ENCODE data around the gene ASB18.

DNA sequence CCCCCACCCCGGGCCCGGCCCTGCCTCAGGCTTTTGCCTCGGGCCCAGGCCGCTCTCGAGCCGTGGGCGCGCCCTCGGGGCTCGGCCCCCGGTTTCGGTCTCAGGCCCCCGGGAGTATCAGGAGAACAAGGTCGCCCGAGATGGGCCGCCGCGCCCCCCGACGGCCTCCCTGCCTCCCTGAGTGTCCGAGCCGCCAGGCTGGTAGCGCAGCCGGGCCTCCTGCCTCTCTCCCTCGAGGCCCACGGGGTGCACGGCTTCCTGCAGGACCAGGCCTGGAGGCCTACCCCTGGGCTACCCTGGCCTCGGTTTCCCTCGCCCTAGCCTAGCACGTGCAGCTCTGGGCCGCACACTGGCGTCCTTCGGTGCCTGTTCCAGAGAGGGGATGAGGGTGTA is 104.4 kb downstream of the ASB18 start:
- TF ChIP-seq, protein P1, sequence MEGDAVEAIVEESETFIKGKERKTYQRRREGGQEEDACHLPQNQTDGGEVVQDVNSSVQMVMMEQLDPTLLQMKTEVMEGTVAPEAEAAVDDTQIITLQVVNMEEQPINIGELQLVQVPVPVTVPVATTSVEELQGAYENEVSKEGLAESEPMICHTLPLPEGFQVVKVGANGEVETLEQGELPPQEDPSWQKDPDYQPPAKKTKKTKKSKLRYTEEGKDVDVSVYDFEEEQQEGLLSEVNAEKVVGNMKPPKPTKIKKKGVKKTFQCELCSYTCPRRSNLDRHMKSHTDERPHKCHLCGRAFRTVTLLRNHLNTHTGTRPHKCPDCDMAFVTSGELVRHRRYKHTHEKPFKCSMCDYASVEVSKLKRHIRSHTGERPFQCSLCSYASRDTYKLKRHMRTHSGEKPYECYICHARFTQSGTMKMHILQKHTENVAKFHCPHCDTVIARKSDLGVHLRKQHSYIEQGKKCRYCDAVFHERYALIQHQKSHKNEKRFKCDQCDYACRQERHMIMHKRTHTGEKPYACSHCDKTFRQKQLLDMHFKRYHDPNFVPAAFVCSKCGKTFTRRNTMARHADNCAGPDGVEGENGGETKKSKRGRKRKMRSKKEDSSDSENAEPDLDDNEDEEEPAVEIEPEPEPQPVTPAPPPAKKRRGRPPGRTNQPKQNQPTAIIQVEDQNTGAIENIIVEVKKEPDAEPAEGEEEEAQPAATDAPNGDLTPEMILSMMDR (IDR thresholded peaks at IDR 0.05): no peak
- TF ChIP-seq POLR2A (IDR thresholded peaks at IDR 0.05) (no peak), EP300 (IDR thresholded peaks at IDR 0.05) (no peak)

Data from tibial nerve (tissue), 4 donors.